Activated CD8-positive, alpha-beta memory T cell treated with anti-CD3 and anti-CD28 coated beads for 4 hours (primary cell): ENCODE results near the gene ZNF750.
"Not testable (repeated sequence)": the region's sequence is repeated elsewhere in the genome, so short reads cannot be mapped to it uniquely, and the experiment has no call there.

Experiments
- DNase-seq, 2 donors: peaks; one replicate each; pipeline ENCODE4 v3.0.0-alpha.2; 2020; ENCODE audit warnings: low read depth in 2 of 2

The ZNF750 gene

DNA sequence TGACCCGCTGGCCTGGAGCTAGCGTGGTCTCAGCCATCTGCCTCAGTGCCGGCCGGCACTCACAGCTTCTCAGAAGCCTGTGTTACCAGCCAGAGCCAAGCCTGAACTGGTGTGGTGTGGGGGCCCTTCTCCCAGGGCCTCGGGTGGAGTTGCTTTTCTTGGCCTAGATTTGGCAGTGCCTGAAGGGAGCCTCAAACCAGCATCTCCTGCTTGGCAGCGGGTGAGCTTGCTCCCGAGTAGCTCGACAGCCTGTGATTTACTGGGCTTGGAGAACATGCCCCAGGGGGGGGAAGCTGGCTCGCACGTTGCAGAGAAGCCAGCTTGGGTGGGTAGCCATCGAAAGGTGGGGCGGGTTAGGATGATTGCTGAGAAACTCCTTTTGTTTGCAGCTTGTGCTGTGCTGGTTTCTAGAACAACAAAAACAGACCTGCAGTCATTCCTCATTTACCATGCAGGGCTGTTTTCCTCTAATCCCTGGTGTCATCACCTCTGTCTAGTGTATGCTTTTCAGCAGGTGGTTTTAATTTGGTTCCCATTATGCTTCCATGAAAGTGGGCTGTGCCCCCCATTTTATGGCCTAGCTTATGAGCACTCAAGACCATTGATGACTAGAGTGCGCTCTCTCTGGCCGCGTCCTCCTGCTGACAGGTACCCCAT lies 45.7 kb downstream of the ZNF750 start:
- no peak for DNase-seq

- DNase-seq = no peak
Observed at GRCh38 chr17:82791532-82791931, 48.3 kb downstream of the ZNF750 start.

DNA sequence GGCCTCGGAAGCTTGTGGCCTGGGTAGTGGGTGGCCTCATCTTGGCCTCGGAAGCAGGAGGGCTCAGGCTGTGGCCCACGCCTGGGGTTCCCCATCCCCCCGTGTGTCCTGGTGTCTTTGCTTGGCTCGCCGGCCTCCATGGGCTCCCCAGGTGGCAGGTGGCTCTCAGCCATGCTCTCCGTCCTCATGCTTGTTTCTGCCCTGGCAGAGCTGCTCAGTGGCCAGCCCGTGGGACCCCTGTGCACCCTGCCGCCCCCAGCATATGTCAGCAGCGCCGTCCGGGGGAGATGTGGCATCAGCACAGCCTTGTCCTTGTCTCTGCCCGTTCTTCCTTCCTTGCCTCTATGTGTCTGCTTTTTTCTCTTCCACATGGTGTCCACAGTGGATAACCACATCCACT lies 49.4 kb downstream of the ZNF750 start:
- no peak for DNase-seq

DNA sequence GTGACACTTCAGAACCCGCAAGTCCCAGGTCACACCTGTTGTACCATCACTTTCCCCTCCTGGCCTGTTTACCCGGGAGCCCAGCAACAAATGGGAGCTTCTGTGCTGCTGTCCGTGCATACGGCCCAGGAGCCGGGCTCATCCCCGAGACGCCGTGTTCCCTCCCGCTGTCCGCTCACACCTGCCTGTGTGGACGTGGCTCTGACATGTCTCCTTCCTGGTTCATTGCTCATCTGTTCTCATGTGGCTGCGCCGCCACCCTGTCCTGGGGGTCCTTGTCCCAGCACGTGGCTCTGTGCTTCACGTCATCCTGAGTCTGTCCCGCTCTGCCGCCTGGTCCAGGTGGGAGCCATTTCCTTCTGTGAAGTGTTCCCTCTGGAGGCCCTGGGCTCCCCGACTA lies 50.0 kb downstream of the ZNF750 start:
- no peak for DNase-seq

DNA sequence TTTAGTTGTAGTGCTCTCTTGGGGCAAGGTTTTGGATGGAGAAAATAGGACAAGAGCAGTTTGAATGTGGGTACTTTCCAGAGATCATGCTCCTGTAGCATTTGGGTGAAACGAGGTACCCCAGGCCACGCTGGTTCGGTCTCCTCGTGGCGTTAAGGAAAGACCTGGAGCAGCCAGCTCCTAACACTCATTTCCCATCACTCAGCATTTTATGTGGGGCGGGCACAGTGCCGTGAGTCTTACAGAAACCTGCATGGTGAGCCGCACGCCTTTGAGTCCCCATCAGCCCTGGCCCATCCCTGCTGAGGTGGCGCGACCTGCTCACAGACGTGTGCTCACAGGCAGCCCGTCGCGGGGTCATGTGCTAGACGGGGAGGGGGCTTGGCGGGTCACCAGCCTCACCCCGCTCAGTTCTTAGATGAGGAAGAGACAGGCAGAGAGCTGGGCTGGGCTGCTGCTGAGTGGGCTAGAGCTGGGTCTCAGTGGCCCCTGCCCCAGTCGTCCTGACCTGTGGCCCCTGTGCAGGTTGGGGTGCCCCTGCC lies 50.7 kb downstream of the ZNF750 start:
- DNase-seq = no peak

- DNase-seq = no peak
Observed at GRCh38 chr17:82788206-82789001, 51.4 kb downstream of the ZNF750 start.

DNA sequence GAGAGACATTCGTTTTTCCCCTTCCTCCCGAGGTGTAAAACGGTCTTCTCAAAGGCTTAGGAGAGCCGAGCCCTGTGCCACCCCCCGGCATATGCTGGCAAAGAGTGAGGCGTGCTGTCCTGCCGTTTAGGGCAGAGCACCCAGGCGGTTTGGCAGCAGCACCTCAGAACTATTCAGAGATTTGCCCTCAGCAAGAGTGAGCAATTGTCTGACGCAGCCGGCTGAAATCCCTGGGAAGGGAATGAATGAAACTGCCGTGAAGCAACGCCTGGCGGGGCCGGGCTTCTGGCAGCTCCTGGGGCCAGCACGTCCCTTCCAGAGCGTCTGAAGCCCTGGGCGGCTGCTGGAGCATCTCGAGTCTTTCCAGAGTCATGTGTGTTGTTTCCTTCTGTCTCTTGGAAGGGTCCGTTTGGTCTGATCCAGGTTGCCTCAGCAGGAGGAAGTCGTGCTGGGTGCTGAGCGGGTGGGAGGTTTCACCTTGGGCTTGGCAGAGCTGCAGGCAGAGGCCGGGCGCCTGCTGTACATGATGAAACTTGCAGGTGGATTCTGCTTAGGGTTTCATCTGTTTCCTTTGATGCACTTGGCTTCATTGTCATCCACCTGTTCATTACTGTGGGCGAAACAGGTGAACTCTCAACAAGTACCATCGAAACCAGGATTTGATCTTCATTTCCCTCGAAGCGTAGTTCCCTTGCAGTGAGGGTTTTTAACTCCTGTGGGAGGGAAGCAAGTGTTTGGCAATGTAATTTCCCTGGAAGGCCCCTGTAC lies 52.6 kb downstream of the ZNF750 start:
- no peak for DNase-seq

GRCh38 chr17:82786427-82786826 lies 53.4 kb downstream of the ZNF750 start:
- no peak for DNase-seq

DNA sequence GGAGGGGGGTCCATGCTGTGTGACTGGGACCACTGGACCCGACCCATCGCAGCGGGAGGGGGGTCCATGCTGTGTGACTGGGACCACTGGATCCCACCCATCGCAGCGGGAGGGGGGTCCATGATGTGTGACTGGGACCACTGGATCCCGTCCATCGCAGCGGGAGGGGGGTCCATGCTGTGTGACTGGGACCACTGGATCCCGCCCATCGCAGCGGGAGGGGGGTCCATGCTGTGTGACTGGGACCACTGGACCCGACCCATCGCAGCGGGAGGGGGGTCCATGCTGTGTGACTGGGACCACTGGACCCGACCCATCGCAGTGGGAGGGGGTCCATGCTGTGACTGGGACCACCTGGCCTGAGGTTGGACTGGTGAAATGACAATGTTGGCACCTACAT lies 54.2 kb downstream of the ZNF750 start:
- not testable (repeated sequence) for DNase-seq

DNA sequence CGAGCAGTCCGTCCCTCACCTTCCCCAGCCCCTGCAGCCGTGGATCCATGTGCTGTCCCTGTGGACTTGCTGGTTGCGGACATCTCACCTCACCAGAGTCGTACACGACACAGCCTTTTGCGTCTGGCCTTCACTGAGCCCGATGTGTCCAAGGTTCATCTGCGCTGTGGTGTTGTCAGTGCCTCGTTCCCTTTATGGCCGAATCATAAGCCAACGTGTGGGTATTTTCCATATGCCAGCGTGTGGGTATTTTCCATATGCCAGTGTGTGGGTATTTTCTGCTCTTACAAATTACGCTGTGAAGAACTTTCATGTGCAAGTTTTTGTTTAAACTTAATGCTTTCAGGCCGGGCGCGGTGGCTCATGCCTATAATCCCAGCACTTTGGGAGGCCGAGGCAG lies 56.3 kb downstream of the ZNF750 start:
- no peak for DNase-seq

GRCh38 chr17:82782657-82783207 lies 57.1 kb downstream of the ZNF750 start:
- no peak for DNase-seq

GRCh38 chr17:82781894-82782274 lies 57.9 kb downstream of the ZNF750 start:
- peak; percentile 66 to 70 for DNase-seq

- DNase-seq = no peak
Observed at GRCh38 chr17:82780971-82781893, 58.6 kb downstream of the ZNF750 start.

DNA sequence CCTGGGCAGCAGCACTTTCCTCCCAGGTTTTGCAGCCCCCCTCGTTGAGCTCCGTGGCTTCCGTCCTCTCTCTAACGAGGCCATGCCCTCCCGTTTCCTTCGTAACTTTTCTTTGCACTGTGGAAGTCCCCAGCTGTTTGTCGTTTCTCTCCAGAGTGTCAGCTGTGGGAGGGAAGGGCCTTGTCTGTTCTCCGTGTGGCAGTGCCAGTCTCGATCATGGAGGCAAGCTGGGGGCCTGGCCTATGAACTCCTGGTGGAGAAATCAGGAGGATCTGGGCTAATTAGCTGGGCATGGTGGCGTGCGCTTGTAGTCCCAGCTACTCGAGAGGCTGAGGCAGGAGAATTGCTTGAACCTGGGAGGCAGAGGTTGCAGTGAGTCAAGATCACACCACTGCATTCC lies 59.6 kb downstream of the ZNF750 start:
- no peak for DNase-seq

DNA sequence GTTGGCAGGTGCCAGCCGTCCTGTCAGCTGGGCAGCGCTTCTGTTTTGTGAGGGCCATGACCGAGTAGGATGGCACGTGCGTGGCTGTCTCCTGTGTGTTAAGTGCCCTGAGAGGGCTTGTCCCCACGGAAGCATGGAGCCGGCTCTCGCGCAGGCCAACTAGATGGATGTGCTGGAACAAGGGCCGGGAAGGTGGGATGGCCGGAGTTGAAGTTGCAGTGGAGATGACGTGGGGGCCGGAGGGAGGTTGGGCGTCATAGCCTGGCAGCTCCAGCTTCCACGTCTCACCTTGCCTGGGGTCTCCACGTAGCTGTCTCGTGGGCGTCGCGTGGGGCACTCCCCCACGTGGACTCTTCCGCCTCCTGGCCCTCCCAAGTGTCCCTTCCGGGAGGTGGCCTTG lies 60.3 kb downstream of the ZNF750 start:
- DNase-seq = no peak
